Brain microvascular endothelial cell (primary cell): Measurements from ENCODE around the gene SLC25A18.
"Not testable (repeated sequence)": the region's sequence is repeated elsewhere in the genome, so short reads cannot be mapped to it uniquely, and the experiment has no call there.

ENCODE experiments used
- DNase-seq: peaks from one replicate; pipeline ENCODE4 v3.0.0-alpha.2; 2020
- H3K27ac ChIP-seq: fragments of 250-450 bp; sonication (Bioruptor Pico); 2 replicates; pipeline ENCODE4 v1.5.1; 2020; ENCODE audit warnings: mild to moderate bottlenecking, moderate library complexity
- H3K27me3 ChIP-seq: fragments of 250-450 bp; sonication (Bioruptor Pico); replicated peaks from 2 replicates; pipeline ENCODE4 v1.5.1; 2020; ENCODE audit warnings: mild to moderate bottlenecking
- H3K36me3 ChIP-seq: fragments of 250-450 bp; sonication (Bioruptor Pico); replicated peaks from 2 replicates; pipeline ENCODE4 v1.5.1; 2020; ENCODE audit warnings: mild to moderate bottlenecking
- H3K4me3 ChIP-seq: 2 replicates; pipeline ENCODE4 v1.5.1; 2011; ENCODE audit warnings: low read depth, mild to moderate bottlenecking, control low read depth, low read length, moderate library complexity
- CTCF ChIP-seq: IDR thresholded peaks from 2 replicates; pipeline ENCODE4 v1.5.1; 2011; ENCODE audit warnings: low read depth, mild to moderate bottlenecking, moderate library complexity, low read length, control low read depth, inconsistent platforms; ENCODE audit errors: missing control alignments
- in situ Hi-C: cut with HindIII; loops from 2 replicates; pipeline ENCODE4 v1.10.0; 2017; ENCODE audit warnings: low sequenced_read_pairs, low pct_ligation_motif_present

The SLC25A18 gene

GRCh38 chr22:17563936-17564391, 666 bp downstream of the SLC25A18 start:
- no peak for DNase-seq
- H3K36me3 ChIP-seq = no peaks in the 10 kb centered on the region
- in situ Hi-C loops = no loop called here

GRCh38 chr22:17566016-17566687, 2.9 kb downstream of the SLC25A18 start:
- H3K27me3 ChIP-seq, DNase-seq, H3K27ac ChIP-seq, in situ Hi-C loops, H3K36me3 ChIP-seq, H3K4me3 ChIP-seq: not testable (repeated sequence)

More at GRCh38 chr22:17563936-17564391, 666 bp downstream of the SLC25A18 start:
- no peak overlapping the region for H3K27ac ChIP-seq
- H3K27me3 ChIP-seq = no peaks in the 10 kb centered on the region
- no peak overlapping the region for H3K4me3 ChIP-seq
- TF ChIP-seq CTCF = no peak

- Histone ChIP-seq H3K36me3 (no peaks in the 10 kb centered on the region), H3K27me3 (no peaks in the 10 kb centered on the region), H3K4me3 (no peak overlapping the region), H3K27ac (no peak overlapping the region)
- TF ChIP-seq CTCF = no peak
- DNase-seq = no peak
- in situ Hi-C loops = no loop called here
Observed at GRCh38 chr22:17566776-17567175, 3.5 kb downstream of the SLC25A18 start.

GRCh38 chr22:17569971-17570511, 6.7 kb downstream of the SLC25A18 start:
- Histone ChIP-seq H3K36me3 (no peaks in the 10 kb centered on the region), H3K27ac (peak overlapping the region; percentile 48), H3K27me3 (no peaks in the 10 kb centered on the region), H3K4me3 (no peak overlapping the region)
- TF ChIP-seq CTCF = no peak
- in situ Hi-C loops = no loop called here
- DNase-seq = peak; percentile 24

GRCh38 chr22:17570851-17571631, 7.7 kb downstream of the SLC25A18 start:
- Histone ChIP-seq H3K36me3 (no peaks in the 10 kb centered on the region), H3K4me3 (peak overlapping the region; percentile 46), H3K27ac (peak overlapping the region; percentile 48), H3K27me3 (no peaks in the 10 kb centered on the region)
- in situ Hi-C loops = no loop called here
- no peak for TF ChIP-seq CTCF
- DNase-seq = peak; percentile 83

- Histone ChIP-seq H3K27me3 (no peaks in the 10 kb centered on the region), H3K36me3 (no peaks in the 10 kb centered on the region)
- no peak for DNase-seq
Observed at GRCh38 chr22:17575151-17575550, 11.9 kb downstream of the SLC25A18 start.

More at GRCh38 chr22:17575151-17575550, 11.9 kb downstream of the SLC25A18 start:
- H3K27ac ChIP-seq = no peak overlapping the region
- in situ Hi-C loops = no loop called here
- TF ChIP-seq CTCF = no peak
- H3K4me3 ChIP-seq = no peak overlapping the region
